ENCODE results near the gene P2RY6. TPM values are rescaled to one million over a fixed set of nuclear protein-coding genes. Genes with fewer than 3 reads are reported as not detected.

Gene P2RY6
- total RNA-seq, 1 experiment from 2014 or later: 0.15 TPM

- Histone ChIP-seq H4K20me1 (ENCODE audit: insufficient read depth) (no peaks in the 10 kb centered on the region), H3K79me2 (ENCODE audit: insufficient read depth, low read length) (peaks cover 10% of the 10 kb centered on the region; the same call in 1 of the 2 replicates), H3K4me1 (ENCODE audit: control insufficient read depth in 1 of 2, insufficient read depth in 2 of 2, low read length in 2 of 2) (peaks cover 16 to 50% of the 10 kb centered on the region in 2 experiments), H3K27ac (ENCODE audit: low read depth, low read length) (peak overlapping the region; percentile 92), H3K4me3 (replicated peaks in 1 of 2; ENCODE audit: low read depth in 1 of 2, low read length in 2 of 2) (peak overlapping the region; percentile 59 to 77), H3K36me3 (ENCODE audit: control insufficient read depth in 1 of 2, insufficient read depth in 2 of 2, low read length in 2 of 2) (no peaks in the 10 kb centered on the region), H3K4me2 (ENCODE audit: low read length) (peak overlapping the region; percentile 100), H3K9me3 (ENCODE audit: control insufficient read depth in 1 of 2, insufficient read depth in 1 of 2, low read depth in 1 of 2, low read length in 2 of 2) (no peaks in the 10 kb centered on the region), H3K9ac (ENCODE audit: low read length) (peak overlapping the region; percentile 88), H3K9me2 (ENCODE audit: insufficient read depth) (no peaks in the 10 kb centered on the region), H3K27me3 (ENCODE audit: insufficient read depth, low read length) (no peaks in the 10 kb centered on the region), H2AFZ (ENCODE audit: low read depth, low read length, poor library complexity, severe bottlenecking) (peak overlapping the region; percentile 23)
- ChIA-PET POLR2A (interaction anchor here (0.6 to 1.4 kb wide), 4 partner anchors 18 to 26 kb away, joined by 3 to 4 read pairs (median 3); no protein-coding TSS in a partner anchor), CTCF (interaction anchor here (1.1 to 5.6 kb wide), 5 partner anchors 14 to 84 kb away, joined by 4 to 77 read pairs (median 35); no protein-coding TSS in a partner anchor), RAD21 (ENCODE audit: low non-redundant PET in 1 of 2, low total read pairs in 2 of 2, uncharacterized antibody in 2 of 2, unreplicated experiment in 2 of 2) (interaction anchor here in 1 of 2 experiments (0.6 kb wide), 1 partner anchor 299 kb away, joined by 3 read pairs; no protein-coding TSS in a partner anchor)
- intact Hi-C loops (cut with micrococcal nuclease): loop anchor here (5.0 kb wide), 1 partner anchor 68 kb away; the partner anchor contains the start of gene RELT
- DNase-seq (ENCODE audit: low read depth, low spot score) (peak; percentile 55), ATAC-seq (peak; percentile 65)
- BruUV-seq (replicated peaks): no TSS peak
- TF ChIP-seq SRF (IDR thresholded peaks at IDR 0.05; ENCODE audit: low read depth) (no peak), CTCF (IDR thresholded peaks at IDR 0.05 in 2 of 3, conservative IDR thresholded peaks at IDR 0.05 in 1 of 3; ENCODE audit: borderline replicate concordance in 1 of 3, insufficient read depth in 1 of 3, low read depth in 2 of 3, low read length in 2 of 3) (no peak), ZNF274 (IDR thresholded peaks at IDR 0.05; ENCODE audit: low read depth, low read length) (no peak), JUND (IDR thresholded peaks at IDR 0.05) (no peak), EGR1 (IDR thresholded peaks at IDR 0.05; ENCODE audit: low read depth) (peak; percentile 42; the same call in 1 of the 2 replicates), MAX (IDR thresholded peaks at IDR 0.05) (peak; percentile 56; the same call in 1 of the 2 replicates), POLR2AphosphoS5 (IDR thresholded peaks at IDR 0.05; ENCODE audit: low read depth, low read length) (peak; percentile 45), ZFX (IDR thresholded peaks at IDR 0.05) (peak; percentile 85), SIN3A (IDR thresholded peaks at IDR 0.05; ENCODE audit: low read depth) (peak; percentile 46; the same call in 1 of the 2 replicates), RAD21 (IDR thresholded peaks at IDR 0.05; ENCODE audit: low read depth) (no peak)
- TF ChIP-seq, protein P1, sequence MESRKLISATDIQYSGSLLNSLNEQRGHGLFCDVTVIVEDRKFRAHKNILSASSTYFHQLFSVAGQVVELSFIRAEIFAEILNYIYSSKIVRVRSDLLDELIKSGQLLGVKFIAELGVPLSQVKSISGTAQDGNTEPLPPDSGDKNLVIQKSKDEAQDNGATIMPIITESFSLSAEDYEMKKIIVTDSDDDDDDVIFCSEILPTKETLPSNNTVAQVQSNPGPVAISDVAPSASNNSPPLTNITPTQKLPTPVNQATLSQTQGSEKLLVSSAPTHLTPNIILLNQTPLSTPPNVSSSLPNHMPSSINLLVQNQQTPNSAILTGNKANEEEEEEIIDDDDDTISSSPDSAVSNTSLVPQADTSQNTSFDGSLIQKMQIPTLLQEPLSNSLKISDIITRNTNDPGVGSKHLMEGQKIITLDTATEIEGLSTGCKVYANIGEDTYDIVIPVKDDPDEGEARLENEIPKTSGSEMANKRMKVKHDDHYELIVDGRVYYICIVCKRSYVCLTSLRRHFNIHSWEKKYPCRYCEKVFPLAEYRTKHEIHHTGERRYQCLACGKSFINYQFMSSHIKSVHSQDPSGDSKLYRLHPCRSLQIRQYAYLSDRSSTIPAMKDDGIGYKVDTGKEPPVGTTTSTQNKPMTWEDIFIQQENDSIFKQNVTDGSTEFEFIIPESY (IDR thresholded peaks at IDR 0.05; ENCODE audit: extremely low read depth, insufficient replicate concordance, low read length): no peak
- TF ChIP-seq, protein P2, sequence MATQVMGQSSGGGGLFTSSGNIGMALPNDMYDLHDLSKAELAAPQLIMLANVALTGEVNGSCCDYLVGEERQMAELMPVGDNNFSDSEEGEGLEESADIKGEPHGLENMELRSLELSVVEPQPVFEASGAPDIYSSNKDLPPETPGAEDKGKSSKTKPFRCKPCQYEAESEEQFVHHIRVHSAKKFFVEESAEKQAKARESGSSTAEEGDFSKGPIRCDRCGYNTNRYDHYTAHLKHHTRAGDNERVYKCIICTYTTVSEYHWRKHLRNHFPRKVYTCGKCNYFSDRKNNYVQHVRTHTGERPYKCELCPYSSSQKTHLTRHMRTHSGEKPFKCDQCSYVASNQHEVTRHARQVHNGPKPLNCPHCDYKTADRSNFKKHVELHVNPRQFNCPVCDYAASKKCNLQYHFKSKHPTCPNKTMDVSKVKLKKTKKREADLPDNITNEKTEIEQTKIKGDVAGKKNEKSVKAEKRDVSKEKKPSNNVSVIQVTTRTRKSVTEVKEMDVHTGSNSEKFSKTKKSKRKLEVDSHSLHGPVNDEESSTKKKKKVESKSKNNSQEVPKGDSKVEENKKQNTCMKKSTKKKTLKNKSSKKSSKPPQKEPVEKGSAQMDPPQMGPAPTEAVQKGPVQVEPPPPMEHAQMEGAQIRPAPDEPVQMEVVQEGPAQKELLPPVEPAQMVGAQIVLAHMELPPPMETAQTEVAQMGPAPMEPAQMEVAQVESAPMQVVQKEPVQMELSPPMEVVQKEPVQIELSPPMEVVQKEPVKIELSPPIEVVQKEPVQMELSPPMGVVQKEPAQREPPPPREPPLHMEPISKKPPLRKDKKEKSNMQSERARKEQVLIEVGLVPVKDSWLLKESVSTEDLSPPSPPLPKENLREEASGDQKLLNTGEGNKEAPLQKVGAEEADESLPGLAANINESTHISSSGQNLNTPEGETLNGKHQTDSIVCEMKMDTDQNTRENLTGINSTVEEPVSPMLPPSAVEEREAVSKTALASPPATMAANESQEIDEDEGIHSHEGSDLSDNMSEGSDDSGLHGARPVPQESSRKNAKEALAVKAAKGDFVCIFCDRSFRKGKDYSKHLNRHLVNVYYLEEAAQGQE (IDR thresholded peaks at IDR 0.05; ENCODE audit: low read depth): no peak
These were observed 37.1 kb downstream of the P2RY6 start for GRCh38 chr11:73308961-73309919.

Measured in HCT116 (cell line).